EL (cell line): Measurements from ENCODE around the gene SNX11.

Source experiments
- DNase-seq: peaks from one replicate; pipeline ENCODE4 v3.0.0-alpha.2; 2016

Gene SNX11

DNA sequence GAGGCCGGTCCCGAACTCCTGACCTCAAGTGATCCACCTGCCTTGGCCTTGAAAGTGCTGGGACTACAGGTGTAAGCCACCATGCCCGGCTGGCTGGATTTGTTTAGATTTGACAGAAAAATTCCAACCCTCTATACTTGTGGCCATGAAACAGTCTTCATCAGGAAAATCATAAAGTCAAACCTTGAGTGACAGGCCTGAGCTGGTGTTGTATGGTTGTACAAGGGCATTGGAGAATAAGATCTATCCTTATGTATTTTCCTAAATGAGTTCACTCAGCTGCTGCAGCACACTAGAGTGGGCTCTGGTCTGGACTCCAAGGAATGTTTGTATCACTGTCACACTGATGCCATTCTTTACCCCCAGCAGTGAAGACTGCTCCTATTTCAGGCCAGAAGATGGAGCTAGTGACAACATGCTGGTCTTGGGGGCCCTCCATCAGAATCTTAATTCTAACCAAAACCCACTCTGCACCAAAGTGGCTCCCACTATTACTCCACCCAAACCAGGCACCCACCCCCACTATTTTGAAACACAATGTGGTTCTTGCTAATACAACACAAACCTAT, 27.4 kb downstream of the SNX11 start:
- DNase-seq: peak; percentile 30

DNA sequence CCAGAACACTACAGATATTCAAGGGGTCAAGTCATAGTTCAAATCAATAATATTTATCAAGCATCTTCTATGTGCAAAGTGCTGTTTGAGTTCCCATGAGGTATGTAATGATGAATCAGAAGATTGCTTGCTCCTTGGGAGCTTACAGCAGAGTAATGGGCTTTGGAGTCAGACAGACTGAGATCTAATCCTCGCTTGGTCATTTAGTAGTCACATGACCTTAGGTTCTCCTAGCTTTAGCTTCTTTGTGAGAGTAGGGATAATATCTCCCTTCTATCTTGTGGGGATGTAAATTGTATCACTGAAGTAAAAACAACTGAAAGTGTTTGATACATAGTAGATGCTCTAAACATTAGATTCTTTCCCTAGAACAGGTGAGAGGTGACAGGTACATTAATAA, 30.1 kb downstream of the SNX11 start:
- DNase-seq: no peak

DNA sequence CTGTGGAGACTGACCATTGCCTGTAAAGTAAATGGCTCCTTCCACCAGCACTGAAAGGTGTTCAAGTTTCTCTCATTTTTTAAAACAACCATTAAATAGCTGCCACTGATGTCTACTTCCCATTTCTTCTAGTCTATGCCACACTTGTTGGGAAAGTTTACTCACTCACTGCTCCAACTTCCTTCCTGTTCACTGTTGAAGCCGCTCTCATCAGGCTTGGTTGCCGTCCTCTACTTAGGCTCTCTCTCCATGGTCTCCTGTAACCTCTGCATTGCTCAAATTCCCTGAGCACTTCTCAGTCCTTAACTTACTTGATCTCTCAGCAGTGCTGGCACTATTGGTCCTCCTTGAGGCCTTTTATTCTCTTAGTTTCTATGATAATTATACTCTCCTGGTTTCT, 32.4 kb downstream of the SNX11 start:
- no peak for DNase-seq

DNA sequence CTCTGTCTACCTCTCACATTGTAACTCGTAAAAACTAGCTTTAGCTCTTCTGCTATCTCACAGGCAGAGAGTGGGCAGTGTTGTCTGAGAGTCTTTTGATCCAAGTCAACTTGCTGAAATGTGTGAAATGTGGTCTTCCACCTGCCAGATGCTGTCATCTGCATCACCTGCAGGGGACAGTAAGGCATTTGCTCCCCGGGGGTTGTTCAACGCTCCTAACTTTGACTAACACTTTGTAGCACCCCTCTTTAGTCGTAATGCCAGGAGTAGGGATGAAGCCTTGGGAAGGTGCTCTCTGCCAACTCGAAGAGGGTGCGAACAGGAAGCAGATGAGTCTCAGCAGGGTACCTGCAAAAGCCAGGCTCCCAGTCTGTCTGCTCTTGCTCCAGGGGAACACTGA, 36.1 kb downstream of the SNX11 start:
- no peak for DNase-seq

DNA sequence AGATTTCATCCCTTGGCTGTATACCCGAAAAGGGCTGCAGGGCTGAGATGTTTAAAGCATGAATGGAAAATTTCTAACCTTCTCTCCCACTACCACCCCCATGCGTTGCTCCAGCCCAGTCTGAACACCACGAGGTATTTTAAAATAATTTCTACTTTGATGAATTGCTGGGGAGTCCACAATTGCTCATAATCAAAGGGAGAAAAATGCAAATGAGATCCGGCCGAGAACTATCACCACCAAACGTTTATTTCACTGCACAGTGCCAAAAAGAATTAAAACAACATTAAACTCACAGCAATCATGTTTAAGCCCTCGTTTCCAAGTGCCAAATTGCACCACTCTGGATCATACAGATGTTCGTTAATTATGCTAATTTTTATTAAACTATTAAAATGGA, 36.7 kb downstream of the SNX11 start:
- no peak for DNase-seq

DNA sequence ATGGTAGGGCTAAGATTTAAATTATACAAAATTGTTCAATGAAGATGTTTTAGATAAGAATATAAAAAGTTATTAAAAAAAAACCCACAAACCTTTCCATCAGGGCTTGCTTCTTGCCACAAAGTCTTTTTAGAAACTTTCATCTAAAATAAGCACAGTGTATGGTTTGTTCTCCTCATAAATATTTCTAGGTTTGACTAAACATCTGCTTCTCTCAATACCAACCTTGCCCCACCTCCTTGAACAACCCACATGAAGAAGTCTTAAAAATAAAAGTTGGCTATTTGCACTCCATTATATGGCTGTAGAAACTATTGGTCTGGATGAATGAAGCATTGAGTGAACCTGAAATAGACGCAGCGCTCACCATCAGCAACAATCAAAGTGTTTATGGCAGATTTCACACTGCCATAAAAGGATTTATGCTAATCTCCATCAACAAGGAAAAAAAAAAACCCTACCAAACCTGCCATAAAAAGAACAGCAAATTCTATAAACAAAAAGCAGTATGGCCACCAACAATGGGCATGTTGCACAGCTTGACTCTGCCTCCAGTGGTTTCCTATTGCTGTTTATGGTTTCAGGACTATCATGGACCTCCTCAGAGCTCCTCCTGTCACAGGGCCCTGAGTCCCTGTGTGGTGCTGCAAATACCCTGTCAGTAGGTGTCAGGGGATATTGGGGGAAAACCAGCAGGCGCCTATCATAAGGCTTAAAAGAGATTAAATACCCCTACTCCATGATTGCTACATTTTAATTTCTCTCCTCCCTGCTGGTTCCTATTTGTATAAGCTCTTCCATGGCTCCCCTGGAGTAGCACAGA, 37.6 kb downstream of the SNX11 start:
- DNase-seq: no peak

DNA sequence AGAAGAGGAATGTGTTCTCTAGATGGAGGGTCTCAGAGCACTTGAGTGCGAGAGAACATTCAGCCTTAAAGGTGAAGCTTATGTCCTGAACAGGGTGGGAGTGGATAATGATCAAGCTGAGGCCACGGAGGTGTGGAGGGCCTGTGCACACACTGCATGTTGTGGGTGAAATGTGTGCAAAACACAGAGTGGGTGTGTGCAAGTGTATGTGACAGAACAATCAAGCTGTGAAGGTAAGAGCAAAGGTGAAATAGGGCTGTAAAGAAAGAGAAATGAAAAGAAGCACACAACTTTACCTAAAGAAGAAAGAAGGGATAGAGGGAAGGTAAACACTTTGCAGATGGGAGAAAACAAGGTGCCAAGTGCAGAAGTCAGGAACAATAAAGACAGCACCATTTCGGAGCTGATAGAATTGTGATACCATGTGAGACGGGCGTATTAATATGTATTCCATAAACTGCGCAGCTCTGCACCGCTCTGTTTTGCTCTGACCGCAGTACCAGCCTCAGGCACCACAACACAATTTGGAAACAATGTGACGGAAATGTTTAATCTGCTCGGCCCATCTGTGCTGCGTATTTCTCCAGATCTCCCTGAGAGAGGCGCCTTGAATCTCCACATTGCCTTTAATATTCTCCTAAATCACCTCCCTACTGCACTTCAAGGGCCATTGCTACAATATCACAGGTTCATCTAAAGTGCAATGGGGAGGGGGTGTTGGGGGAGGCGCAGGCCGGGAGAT, 40.6 kb downstream of the SNX11 start:
- DNase-seq: peak; percentile 45

DNA sequence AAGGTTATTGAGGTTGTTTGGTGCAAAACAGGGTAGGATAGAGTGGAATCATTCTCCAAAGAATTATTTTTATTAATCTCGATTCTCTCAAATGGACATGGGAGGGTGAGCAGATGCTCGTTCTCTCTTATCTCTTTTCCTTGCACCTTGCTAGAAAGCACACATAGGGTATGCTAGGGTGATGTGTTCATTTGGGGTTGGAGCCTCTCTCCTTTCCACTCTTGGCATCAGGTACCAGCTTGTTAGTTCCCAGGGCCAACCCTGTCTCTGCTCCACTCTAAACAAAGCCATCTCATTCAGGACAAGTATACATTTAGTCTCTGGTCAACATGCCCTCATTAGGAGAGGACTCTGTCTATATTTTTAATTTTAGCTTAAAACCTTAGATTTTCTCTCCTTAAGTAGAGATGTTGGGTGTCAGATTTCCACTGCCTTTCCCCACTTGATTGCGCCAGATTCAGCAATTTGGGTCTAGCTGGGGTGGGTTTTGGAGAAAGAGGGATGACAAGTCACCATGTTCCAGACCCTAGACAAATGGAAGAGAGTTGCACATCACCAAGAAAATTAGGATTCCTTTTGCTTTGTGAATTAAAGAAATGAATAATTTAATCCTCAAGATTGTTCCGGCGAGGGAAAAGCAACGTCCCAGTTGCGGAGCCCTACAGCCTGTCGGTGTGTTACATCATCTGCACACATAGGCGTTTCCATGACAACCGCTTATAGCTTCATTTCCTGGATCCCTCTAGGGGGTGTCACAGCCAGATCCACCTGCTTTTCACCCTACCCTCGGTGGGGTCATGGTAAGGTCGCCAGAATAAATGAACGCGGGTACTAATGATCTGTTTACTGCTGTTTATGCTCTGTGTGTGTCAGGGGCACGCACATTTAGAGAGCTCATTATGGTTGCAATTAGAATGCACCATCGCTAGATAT, 41.6 kb downstream of the SNX11 start:
- no peak for DNase-seq

DNA sequence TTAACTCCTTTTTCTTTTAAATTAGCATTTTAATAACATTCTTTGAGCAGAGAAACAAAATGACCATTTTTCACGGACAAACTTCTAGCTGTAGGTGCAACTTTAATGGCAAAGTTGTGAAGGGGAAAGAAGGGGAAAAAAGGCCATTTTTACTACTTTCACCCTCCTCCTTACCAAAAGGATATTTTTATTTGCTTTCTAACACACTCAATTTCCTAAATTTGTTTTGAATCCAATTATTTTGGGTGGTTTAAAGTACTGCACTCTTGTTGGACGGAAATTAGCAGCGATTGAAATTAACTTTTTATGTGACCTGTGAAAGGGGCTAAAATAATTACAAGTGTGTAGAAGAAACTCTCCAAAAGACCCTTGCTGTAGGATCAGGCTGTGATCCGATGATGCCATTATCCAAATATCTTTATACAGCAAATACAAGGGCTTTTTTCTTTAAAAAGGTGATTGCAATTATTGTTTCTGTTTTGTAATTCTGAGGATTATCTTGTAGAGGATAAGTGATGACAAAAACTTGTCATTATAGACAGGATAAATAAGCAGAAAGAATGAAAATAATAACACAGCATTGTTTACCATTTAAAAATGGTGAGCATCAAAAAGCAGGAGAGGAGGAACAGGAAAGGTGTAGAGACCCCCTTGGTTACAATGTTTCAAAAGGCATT, 42.4 kb downstream of the SNX11 start:
- DNase-seq: no peak

DNA sequence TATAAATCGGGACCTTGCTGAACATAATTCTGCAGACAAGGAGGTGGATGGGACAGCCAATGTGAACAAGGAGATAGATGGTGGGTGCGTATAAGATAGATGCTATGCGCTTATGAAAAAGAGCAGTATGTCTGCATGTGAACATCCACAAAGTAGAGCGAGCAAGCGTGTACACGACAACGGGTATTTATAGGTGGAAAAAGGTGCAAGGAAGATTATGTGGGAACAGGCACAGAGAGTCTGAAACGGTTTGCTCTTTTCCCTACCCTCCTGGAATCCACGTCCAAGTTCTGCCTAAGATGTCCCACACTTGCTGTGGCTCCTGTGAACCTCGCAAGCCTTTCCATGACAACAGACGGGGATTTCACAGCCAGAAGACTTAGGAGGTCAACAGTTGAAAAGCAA, 43.0 kb downstream of the SNX11 start:
- DNase-seq: no peak

DNA sequence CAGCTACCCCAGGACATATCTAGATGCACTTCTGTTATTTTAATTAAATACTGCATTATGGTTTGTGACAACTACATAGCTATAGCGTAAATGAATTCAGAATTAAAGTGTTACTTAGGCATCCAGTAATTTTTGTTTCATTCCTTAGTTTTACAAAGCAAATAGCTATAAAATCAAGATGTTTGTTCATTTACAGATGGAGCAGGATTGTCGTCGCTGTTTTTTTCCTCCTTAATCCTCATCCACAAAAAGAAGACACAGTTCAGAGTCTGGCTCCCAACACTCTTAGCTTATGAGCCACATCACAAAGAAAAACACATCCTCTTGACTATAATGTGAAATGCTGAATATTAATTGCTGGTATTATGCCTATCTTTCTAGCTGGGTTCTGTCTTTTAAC, 43.7 kb downstream of the SNX11 start:
- DNase-seq: no peak

DNA sequence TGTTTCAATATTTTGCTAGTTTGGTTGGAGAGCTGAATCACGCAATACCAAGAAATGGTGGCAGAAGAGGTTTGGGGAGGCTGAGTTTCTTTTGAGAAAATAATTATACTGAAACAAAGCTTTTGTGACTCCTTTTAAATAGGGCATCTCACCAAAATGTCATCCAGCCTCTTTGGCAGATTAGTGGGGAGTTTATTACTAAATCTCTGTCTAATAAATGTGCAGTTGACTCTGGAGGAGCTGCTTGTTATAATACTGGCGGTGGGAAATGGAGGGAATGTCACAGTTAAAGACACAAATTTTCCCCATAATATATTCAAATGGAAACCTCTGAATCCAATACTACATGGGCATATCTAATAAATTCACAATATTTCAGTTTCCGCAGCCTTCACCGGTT, 44.7 kb downstream of the SNX11 start:
- no peak for DNase-seq

DNA sequence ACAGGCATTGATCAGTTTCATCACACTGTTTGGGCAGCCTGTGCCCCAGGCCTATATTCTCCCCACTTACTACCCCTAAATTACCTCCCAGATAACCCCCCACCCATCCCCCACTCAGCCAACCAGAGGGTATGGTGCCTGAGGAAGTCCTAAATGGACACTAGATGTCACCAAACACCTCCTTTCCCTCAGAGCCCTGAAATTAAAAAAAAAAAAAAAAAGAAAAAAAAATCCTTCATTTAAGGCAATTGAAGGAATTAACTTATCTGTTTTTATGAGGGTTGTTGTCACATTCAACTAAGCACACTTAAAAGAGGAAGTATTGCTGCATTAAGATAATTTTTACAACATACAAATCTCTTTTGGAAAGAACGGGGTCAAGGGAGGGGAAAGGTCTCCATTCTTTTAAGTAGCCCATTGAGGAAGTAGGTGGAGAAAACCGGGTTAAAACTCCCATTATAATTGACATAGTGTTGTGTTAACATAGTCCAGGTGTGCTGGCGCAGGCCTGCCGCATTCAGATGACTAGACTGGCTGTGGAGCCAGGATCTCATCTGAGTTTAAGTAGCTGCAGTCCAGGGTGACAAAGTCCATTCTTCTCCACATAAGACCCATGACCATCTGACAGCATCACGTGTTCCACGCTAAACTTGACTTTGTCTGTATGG, 46.3 kb downstream of the SNX11 start:
- peak; percentile 52 for DNase-seq

DNA sequence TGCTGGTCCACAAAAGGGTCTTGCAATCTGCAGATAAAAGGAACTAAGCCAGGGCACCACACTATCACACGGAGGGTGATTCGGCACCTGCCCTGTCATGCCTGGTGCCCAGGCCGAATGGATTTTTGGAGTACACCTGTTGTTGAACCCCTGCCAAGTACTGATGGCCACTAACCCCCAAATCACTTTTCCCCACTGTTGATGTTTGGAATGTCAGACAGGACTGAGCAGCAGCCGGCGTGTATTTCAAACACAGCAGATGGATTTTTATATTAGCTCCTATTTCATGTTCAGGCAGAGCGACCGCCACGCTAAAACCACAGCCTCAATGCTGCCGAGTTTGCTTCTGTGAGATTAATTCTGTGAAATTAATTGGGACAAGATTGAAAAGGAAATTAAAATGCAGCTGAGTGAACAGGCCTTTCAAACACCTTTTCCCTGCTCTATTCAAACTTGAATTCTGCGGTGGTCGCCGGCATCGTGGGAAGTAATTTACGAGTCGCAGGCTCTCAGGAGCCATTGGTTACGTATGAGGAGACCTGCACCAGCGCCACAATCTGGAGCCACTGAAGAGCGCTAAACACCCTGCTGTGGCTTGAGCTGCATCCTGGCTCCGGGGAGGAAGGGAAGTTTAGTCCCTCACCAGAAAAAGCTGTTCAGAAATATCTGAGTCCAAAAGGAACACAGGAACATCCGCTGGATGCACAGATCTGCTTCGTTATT, 48.5 kb downstream of the SNX11 start:
- DNase-seq: no peak

DNA sequence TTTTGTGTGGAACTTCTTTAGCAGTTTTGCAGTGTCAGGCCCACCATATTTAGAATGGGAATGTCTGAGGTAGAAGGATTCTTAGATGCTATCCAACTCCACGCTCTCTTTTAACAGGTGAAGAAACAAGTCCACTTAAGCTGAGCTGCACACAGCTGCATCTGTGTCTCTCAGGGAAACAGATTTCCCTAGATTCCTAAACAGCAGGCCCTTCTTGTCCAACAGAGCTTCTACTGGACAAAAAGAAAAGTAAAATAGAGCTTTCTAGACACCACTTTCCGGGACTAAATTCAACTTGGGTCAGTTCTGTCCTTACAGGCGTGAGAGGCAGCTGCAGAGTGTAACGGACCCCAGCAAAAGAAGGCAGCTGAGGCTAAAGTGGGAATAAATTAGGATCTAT, 51.7 kb downstream of the SNX11 start:
- no peak for DNase-seq

DNA sequence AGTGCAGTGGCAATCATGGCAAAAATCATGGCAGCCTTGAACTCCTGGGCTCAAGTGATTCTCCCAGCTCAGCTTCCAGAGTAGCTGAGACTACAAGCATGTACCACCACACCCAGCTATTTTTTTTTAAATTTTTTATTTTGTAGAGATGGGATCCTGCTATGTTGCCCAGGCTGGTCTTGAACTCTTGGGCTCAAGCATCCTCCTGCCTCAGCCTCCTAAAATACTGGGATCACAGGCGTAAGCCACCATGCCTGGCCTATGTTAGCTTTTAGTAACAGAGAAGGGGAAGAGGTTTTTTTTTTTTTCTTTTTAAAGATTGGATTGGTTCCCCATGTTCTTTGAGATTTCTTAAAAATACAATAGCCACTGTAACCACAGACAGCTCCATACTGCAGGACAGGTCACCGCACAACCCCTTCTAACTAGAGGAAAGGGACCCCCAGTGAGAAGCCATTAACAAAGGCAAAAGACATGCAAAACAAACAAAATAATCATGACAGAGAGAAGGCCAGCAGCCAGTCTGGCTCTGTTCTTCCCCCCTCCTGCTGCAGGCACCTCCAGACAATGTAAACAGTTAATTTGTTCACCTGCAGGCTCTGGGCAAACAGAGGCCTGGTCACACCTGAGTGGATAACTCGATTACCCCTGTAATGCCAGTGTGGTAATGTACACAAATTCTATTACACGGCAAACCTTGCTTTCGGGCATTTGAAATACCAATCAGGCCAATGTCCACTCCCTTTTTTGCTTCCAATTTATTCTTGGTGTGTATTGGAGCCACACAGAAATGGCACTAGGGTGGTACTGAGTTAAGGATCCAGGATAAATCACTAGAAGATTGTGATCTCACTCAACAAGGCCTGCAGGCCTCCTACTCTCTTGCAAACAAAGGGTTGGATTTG, 52.9 kb downstream of the SNX11 start:
- no peak for DNase-seq

DNA sequence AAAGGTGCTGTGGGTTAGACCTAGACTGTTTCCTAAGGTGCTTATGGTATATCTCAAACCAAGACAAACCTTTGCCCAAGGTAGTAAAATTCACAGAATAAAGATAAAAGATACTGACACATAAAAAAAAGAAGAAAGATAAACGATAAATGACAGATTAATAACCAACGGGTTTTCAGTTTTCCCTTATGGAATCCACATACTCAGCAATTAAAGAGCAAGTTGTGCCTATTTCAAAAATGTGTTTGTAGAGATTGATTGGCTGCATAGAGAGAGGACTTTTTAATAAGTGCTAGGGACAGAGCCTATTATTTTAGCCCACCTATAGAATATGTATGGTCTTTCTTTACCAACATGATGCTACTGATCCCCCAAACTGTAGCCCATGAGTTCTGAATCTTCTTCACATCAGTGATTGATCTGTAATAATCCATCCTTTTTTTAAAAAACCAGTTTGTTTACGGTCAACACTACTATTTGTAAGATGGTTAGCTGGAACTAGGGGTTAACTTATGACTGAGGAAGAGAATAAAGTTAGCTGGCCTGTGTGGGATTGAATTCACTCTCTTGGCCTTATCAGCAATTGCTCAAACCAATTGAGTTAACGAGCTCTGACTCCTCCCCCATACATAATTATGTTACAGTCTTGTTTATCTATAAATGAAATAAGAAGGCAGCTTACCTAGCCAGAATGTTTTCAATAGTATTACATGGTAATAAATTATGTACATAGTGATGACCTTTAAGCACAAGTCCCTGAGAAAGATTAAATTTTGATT, 53.8 kb downstream of the SNX11 start:
- DNase-seq: no peak

DNA sequence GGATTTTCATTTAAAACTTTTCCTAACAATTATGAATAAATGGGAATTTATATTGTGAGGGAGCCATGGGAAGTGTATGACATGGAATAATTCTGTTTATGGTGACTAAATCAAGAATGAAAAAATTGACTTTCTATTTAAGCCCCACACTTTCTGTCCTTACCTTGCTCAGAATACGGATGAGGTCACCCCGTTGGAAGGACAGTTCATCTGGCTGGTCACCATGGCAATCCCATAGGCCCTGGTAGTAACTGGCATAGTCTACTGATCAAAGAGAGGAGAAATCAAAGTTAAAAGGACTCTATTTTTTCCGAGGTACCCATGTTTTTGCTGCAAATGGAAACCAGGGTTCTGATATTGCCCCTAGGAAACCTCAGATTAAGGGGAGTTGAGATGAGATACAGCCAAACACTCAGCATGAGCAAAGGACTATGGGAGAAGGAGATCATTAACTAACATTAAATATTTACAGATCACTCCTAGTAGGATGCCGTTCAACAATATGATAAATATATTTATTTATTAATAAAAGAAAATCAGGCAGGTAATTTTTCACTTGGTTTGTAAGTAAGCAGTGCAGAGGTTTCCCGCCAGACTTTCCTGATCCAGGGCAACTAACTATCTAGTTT, 54.9 kb downstream of the SNX11 start:
- no peak for DNase-seq
